GM11168 (cell line): ENCODE measurements around the gene KCNF1.

Source experiments
- in situ Hi-C: fragments of 300-500 bp; cut with MboI; formaldehyde crosslinking; loops from one replicate; pipeline ENCODE4 v1.12.0; 2022; ENCODE audit warnings: low sequenced_read_pairs; ENCODE audit not compliant: unreplicated experiment

KCNF1 gene

DNA sequence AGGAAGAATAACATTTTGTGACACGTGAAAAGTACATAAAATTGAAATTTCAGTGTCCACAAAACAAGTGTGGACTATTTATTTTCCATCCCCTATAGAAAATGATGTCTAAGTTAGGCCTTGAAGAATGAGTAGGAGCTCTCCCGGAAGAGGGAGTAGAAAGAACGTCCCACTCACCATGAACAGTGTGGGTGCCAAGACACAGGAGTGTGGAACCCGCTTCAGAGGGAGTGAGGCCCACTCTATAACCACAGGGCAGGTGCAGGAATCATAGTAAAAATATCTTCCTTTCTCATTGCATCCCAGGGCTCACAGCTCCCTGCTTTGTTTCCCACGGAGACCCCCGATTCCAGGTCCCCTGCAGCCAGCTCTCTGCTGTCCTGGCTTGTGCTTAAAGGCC lies 5.2 kb downstream of the KCNF1 start:
- in situ Hi-C loops, result no loop called here

DNA sequence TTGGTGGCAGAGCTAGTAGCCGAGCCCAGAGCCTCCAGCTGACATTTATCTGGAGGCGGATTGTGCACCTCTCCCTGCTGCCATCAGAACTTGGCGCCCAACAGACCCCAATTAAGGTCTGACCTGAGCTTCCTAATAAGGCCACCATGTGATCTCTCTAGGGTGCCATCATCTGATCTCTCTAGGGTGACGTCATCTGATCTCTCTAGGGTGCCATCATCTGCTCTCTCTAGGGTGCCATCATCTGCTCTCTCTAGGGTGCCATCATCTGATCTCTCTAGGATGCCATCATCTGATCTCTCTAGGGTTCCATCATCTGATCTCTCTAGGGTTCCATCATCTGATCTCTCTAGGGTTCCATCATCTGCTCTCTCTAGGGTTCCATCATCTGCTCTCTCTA lies 6.2 kb downstream of the KCNF1 start:
- in situ Hi-C loops, result no loop called here

DNA sequence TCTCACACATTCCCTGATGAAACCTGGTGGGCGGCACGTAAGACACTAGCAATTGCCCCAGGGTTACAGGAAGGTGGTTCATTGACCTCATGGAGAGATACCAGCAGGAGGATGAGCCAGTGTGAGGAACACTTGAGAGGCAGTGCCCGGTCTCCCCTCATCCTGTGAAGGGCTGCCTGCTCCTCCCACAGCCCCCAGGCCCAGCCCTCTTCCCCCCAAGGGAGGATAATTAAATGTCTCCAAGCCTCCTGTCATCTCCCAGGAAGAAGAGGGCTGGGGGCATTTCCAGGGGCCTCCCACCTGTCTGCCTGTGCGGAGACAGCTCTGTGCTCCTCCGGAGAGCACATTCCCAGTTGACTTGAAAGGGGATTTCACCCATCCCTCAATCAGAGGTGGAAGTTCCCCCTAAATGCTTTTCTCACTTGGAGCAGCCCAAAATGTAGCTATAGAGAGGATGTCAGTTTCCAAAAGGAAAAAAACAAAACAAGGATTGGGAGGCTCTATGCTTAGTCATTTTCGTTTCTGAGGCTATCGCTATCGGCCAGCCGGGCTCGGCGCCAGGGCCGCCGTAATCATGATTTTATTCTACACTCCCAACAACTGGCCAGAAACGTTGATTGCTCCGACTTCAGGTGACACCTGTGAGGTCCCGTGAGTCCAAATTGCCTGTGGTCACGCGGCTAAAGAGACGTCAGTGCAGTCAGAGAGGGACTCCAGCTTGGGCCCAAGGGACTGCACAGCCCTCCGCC lies 7.1 kb downstream of the KCNF1 start:
- in situ Hi-C loops, result no loop called here

DNA sequence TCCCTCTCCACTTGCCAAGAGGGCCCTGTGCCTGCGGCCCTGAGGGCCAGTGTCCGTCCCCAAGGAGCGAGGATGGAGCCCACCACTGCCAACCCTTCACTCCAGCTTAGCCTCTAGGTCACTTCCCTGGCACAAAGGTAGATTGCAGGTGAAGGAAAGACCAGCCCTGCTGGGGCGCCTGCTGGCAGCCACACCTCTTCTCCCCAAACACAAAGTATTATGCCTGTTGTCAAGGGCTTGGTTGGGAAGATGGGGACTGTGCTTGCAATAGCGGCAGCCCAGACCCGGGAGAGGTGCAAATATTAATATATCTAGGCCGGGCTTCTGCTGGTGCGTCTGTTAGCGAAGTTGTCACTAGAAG lies 7.7 kb downstream of the KCNF1 start:
- in situ Hi-C loops, result no loop called here

DNA sequence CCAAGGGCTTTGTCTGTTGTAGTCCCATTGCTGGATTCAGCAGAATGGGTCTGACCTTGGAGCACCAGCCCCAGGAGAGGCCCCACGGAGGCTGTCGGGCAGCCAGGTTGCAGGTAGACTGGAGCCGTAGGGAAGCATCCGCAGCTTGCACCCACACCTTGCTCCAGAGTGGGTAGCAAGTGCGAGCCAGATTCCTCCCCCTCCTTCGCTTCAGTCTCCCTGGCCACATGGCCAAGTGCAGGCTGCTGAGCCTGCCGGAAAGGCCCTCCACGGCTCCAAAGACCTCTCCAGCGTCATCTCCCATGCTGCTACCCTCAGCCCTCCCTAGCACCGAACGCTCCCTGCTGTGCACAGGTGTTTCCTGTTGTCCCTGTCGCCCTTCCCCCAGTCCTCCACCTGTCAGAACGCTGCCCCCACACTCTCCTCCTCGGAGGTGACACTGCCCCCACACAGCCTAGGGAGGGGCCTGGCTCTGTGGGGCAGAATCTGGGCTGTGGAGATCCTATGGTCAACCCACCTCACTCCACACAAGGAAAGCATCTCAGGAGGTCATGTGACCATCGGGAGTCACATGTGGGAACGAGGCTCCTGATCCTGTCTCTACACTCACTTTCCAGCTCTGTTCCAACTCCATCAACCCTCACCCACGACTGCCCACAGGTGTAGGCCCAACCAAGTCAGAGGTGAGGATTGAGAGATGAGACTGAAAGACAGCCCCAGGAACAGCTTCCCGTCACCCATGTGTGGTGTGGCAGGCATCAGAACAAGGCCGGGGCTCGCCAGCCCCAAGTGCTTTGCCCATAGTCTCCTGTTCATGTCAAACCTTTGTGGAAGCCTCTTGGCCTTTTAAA lies 8.3 kb downstream of the KCNF1 start:
- in situ Hi-C loops, result no loop called here

DNA sequence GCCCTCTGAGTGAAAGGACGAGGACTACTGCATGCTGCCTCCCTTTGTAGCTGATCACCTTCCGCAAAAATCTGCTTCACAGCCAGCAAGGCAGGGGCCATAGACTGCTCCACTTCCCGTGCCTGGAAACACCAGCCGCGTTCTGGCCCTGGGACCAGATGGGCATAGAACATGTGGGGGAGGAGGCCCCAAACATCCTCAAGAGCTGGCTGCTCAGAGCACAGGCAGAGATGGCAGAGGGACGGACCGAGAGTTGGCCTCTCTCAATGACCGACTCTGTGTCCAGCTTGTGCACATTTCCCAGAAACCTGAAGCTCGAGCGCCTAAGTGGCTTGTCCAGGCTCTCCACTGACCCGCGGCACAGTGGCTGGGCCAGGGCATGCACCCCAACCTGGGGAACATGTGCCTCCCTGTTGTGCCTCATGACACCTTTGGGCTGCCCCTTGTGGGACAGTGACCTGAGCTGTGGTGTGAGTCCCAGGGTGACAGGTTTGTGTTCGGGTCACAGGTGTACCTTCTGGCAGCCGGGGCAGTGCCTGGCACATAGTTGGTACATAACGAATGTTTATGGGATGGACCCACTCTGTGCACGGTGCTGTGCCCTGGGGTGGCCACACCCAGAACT lies 9.1 kb downstream of the KCNF1 start:
- in situ Hi-C loops, result no loop called here

DNA sequence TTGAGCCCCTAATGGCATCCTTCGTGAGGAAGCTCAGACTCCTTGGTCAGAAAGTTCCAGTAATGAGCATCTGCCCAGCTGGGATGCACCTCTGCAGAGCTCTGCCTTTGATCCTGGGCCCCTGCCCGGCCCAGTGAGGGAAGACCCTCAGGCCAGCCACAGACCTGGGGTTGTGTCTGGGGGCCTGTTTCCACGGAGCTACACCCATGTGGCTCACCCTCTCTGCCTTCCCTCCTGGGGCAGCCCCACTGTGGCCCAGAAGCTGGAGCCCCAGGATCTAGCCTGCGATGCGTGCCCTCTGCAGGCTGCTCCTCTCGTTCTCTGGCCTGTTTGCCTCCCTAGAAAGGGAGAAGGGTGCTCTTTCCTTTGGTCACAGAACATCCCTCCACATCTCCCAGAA lies 9.8 kb downstream of the KCNF1 start:
- in situ Hi-C loops, result no loop called here

DNA sequence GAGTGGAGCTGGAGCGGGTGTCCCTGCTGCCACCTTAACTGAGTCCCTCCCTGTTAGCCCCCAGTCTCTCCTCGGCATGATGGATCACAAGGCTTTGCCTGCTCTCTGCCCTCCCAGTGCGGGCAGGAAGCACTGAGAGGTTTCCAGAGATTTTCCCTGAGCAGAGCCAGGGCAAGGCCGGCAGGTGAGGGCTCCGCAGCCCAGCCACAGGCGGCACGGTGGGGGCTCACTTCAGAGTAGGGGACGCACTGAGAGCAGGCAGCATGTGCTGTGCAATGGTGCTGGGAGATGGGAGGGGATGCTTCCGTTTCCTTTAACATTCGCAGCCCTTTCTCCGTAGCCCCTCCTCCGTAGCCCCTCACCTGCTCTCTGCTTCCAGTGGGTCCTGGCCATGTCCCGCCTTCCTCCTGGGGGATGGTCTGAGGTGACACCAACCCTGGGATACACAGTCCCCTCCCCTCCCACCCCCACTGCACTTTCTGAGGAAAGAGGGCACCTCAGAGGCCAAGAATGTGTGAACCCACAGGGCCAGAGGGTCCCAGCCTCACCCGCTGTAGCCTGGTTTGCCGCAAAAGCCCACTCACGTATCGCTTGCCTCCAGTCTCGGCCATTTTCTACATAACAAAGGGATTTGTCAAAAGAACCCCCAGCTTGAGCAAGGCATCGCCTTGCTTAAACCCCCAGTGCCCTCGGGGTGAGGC lies 10.7 kb downstream of the KCNF1 start:
- in situ Hi-C loops, result no loop called here

DNA sequence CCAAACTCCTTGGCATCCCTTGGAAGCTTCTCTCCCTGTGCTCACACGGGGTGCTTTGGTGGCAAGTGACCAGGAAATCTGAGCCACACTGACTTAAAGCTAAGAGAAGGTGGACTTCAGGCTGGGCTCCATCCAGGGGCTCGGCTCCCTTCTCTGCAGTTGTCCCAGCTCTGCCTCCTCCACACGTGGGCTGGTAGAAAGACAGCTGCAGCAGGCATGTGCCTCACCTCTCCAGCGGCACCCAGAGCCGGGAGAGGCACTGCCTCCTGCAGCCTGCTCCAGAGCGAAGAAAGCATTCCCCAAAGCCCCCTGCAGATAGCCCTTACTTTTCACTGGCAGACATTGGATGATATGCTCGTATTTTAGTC lies 11.3 kb downstream of the KCNF1 start:
- in situ Hi-C loops, result no loop called here

DNA sequence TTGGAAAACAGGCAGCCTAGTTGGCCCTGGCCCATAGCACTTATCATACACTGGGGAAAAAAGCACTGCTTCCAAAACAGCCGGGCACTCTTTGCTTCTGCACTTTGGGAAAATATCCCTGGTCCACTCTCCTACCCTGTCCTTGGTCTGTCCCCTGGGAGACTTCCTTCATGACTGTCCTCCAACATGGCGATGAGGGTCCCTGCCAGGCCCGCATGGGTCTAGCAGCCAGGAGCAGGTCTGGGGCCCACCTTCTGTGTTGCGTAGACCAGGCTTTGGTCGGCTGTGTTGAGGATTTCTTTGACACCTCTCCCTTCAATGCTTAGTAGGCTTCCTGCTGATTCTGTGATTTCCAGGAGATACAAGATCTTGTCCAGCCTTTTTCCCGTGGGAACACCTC lies 12.2 kb downstream of the KCNF1 start:
- in situ Hi-C loops, result no loop called here

DNA sequence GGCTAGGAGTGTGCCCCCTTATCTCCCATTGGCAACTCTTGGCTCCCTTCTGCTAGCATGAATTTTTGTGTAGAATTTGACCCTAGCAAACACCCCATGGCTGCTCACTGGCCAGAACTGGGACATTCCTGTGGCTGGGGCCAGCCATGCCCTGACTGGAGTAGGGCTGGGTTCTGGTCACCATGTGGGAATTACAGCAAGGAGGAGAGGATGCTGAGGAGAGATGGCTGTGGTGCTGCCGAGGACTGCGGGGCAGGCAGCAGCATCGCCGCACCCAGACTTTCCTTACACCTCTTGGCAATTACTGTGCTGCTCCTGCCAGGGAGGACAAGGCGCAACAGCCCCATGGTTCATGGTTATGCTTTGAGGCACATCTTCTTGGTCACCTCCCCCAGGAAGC lies 12.7 kb downstream of the KCNF1 start:
- in situ Hi-C loops, result no loop called here

DNA sequence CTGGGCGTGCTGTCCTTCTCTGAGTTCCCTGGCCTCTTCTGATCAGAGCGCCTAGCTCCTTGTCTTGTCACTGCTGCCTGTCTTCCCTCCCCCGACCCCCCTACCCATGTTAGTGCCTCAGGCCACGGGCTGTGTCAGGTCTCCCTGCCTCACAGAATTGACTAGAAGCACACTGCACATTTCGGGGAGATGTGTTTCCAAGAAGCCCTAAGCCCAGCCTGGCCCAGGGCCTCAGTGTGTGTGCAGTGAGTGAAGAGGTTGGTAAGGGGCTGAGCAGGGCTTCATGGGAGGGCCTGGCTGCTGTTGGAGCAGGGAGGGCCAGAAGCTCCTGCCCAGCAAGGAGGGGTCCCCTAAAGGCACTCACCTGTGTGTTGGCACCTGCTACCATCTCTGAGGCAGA lies 13.1 kb downstream of the KCNF1 start:
- in situ Hi-C loops, result no loop called here

DNA sequence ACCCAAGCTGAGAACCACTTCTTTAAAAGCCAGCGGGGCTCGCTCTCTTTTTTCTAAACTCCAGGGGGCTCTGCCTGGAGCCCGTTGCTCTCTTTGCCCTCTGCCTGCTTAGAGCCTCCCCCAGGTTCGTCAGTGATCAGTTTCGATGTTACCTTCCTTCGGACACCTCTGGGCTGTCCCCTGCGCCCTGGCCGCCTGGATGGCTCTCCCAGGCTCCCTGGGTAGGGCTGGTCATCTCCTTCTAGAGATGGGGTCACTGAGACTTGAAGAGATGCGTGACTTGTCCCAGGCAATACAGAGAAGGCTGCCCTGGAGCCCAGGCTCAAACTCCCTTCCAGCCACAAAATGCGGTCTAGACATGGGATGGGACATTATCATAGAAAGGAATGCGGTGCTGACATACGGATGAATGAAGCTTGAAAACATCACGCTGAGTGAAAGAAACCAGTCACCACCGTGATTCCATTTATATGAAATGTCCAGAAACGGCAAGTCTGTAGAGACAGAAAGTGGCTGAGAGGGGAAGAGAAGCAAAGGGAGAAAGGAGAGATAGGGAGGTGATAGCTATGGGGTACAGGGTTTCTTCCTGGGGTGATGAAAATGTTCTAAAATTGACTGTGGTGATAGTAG lies 14.6 kb downstream of the KCNF1 start:
- in situ Hi-C loops, result no loop called here

DNA sequence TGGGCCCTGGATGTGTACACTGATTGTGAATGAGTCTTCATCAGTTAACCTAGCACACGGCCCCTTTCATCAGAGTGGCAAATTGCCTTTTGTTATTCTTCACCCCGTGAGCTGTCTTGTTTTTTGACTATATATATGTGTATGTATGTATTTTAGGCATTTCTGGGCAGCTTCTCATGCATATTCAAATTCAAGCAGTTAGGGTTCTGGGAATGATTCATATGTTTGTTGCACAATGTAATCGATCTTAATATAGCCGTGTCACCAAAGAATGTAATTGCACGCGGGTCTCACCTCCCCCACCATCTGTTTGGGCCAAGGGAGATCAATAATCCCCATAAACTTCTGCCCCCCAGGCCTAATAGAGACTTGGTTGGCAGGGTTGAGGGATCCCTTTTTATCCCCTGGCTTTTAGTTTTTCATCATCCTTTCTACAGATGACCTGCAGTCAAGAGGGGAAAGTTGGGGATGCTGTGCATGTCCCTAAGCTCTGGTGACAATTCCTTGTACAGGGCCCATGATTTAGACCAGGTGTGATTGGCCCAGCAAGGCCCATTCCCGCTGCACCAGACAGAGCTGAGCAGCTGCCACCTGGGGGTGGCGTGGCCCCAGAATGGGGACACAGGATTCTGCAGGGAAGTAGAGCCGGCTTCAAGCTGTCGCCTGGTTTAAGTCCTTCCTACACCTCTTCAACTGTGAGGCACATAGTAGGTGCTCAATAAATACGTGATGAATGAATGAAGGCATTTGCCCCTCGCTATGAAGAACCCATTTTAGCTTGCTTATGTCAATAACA lies 19.2 kb downstream of the KCNF1 start:
- in situ Hi-C loops, result no loop called here

DNA sequence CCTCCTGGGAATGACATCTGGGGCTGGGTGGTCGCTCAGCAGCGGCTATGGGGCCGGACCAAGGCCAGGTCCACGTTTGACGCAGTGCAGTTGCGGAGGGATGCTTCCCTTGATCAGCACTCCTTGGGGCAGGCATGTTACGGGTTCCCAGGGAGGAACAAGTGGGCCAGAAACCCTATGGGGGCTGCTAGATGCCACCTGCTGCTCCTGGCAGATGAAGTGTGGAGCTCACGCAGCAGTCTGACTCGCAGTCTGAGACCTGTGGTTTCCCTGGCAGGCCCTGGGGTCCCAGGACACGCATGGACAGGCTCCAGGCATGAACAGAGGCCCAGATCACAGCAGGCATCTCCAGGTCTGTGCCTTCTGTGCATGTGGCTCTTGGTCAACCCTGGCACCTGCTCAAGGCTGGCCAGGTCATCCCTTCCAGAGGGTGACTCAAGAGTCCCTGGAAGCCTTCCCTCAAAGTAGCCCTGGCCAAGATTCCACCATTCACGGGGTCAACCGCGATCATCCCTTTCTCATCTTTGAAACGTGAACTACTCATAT lies 20.0 kb downstream of the KCNF1 start:
- in situ Hi-C loops, result no loop called here

DNA sequence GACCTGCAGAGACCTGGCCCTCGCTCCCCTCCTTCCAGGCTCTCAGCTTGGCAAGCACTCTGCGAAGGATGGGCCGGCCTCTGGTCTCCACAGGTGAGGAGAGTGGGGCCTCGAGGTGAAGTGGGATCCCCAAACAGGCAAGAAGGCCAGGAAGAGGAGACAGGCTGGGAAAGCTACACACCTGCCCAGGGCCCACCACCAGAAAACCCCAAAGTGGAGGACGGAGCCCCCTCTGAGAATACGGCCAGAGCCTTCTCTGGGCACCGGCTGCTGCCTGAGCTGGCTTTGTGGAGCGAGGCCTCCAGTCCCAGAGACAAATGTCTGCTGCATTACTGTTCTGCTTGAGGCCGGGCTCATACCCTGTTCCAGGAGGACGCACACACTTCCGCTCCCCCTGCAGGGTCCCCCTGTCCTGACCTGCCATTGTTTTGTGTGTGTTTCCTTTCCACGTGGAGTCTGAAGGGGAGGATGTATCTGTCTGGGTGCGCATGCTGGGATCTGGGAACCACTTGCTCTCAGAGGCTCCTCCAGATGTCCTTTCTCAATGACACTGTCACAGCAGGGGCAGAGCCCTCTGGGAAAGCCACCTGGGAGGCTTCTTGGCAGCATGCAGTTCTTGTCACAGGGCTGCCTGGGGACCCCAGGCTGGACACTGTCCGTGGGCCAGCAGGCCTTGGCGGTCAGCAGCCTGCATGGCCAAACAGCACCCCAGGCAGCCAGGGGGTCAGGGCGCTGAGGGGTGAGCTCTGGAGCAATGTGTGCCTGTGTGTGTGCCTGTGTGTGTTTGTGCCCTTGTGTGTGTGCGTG lies 20.8 kb downstream of the KCNF1 start:
- in situ Hi-C loops, result no loop called here

DNA sequence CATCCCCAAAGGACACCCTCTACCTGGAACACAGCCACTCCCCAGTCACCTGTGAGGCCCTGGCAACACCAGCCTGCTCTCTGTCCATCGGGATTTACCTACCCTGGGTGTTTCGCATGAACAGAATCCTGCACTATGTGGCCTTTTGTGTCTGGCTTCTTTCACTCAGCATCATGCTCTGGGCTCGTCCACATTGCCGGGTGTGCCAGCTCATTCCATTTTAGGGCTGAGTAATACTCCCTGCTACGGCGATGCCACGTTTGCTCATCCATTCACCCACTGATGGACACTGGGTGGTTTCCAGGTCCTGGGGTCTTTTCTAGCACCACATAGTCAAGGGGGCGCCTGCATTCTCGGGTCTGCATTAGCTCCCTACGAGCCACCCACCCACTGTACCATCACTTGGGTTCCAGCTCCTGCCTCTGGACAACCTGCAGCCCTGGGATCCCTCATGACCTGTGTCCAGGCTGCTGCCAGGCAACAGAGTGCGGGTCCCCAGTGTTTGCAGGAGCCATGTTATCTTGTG lies 22.0 kb downstream of the KCNF1 start:
- in situ Hi-C loops, result no loop called here

DNA sequence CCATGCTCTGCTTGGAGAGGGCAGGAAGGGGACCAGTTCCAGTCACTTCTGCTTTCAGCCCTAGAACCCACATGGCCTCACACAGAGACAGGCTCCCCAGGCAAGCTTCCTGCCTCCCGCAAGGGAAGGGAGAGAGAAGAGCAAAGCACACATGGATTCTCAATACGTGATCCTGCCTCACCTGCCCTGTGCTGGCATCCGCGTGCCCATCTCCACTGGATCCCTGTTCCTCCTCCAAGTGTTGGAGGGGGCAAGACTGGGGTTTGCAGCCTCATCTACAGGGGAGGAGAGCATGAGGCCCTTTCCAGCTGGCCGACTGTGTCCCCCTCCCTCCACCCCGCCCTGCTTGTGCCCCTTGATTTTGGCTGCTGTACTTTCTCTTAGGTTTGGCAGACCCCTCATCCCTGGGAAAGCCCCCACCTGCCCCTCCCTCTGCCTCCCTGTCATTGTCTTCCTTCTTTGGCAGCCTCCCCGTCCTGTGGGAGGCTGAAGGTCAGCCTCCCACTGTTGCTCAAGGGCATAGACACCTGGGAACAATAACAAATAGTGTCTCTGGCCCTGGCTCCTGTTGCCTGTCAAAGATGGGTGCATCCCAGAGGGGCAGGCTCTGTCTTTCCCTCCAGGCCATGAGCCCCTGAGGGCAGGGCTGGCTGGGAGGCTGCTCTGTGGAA lies 22.7 kb downstream of the KCNF1 start:
- in situ Hi-C loops, result no loop called here
